Neural cell (in vitro differentiated cells): ENCODE results near the gene ANAPC7.

Experiments
- EP300 ChIP-seq: fragments of 450-650 bp; conservative IDR thresholded peaks from 2 replicates; pipeline ENCODE4 v1.6.1; 2014; ENCODE audit warnings: antibody characterized with exemption, mild to moderate bottlenecking, moderate library complexity; ENCODE audit not compliant: poor library complexity, severe bottlenecking
- EZH2 ChIP-seq: fragments of 200-600, 300-800 bp; shearing (Covaris generic), sonication (generic); IDR thresholded peaks from 2 replicates; pipeline ENCODE4 v1.6.1; 2014; ENCODE audit warnings: antibody characterized with exemption, low read length, borderline replicate concordance, mild to moderate bottlenecking; ENCODE audit not compliant: insufficient read depth, poor library complexity, severe bottlenecking
- POLR2AphosphoS5 ChIP-seq: IDR thresholded peaks from 2 replicates; pipeline ENCODE4 v1.6.1; 2012
- TF ChIP-seq, protein P1 (sequence below): fragments of 450-650 bp; IDR thresholded peaks from 2 replicates; pipeline ENCODE4 v1.5.1; 2014; ENCODE audit warnings: antibody characterized with exemption, mild to moderate bottlenecking, moderate library complexity; ENCODE audit not compliant: poor library complexity, severe bottlenecking

DNA sequence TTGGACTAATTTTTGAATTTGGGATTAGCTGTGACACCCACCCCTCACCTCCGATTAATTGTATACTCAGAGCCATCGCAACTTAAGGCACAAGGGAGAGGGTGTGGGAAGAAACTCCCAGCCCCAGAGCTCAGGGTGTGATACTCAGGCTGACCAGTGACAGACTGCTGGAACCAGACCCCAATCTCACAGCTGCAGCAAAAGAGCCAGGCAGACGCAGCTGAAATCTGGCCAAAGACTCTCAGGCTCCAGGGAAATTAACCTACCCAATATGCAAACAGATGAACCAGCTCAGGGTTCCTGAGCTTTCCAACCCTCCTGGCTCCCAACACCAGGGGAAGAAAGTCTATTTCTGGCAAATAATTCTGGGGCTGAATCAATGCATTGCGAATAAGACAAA lies 30.5 kb downstream of the ANAPC7 start:
- TF ChIP-seq, protein P1, sequence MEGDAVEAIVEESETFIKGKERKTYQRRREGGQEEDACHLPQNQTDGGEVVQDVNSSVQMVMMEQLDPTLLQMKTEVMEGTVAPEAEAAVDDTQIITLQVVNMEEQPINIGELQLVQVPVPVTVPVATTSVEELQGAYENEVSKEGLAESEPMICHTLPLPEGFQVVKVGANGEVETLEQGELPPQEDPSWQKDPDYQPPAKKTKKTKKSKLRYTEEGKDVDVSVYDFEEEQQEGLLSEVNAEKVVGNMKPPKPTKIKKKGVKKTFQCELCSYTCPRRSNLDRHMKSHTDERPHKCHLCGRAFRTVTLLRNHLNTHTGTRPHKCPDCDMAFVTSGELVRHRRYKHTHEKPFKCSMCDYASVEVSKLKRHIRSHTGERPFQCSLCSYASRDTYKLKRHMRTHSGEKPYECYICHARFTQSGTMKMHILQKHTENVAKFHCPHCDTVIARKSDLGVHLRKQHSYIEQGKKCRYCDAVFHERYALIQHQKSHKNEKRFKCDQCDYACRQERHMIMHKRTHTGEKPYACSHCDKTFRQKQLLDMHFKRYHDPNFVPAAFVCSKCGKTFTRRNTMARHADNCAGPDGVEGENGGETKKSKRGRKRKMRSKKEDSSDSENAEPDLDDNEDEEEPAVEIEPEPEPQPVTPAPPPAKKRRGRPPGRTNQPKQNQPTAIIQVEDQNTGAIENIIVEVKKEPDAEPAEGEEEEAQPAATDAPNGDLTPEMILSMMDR = no peak
- TF ChIP-seq EZH2 (no peak), EP300 (no peak), POLR2AphosphoS5 (no peak)
